G401 (cell line): ENCODE results near the gene CFLAR. TPM values are rescaled to one million over a fixed set of nuclear protein-coding genes. Genes with fewer than 3 reads are reported as not detected.
"Not testable (repeated sequence)": the region's sequence is repeated elsewhere in the genome, so short reads cannot be mapped to it uniquely, and the experiment has no call there.

Experiments
- DNase-seq: peaks from one replicate; pipeline ENCODE4 v3.0.0-alpha.2; 2015; ENCODE audit warnings: low spot score
- in situ Hi-C: cut with HindIII; loops from 2 replicates; pipeline ENCODE4 v1.10.0; 2016; ENCODE audit warnings: low sequenced_read_pairs, mixed read lengths
- total RNA-seq: library from RNA; depleted of rRNA; stranded (reverse); fragments of >200 nt; shearing (Covaris generic); gene quantifications from 2 replicates; pipeline ENCODE4 v1.2.3, GENCODE V29; 2014

The CFLAR gene
- total RNA-seq, 1 experiment from 2014 or later = 17.9 TPM

DNA sequence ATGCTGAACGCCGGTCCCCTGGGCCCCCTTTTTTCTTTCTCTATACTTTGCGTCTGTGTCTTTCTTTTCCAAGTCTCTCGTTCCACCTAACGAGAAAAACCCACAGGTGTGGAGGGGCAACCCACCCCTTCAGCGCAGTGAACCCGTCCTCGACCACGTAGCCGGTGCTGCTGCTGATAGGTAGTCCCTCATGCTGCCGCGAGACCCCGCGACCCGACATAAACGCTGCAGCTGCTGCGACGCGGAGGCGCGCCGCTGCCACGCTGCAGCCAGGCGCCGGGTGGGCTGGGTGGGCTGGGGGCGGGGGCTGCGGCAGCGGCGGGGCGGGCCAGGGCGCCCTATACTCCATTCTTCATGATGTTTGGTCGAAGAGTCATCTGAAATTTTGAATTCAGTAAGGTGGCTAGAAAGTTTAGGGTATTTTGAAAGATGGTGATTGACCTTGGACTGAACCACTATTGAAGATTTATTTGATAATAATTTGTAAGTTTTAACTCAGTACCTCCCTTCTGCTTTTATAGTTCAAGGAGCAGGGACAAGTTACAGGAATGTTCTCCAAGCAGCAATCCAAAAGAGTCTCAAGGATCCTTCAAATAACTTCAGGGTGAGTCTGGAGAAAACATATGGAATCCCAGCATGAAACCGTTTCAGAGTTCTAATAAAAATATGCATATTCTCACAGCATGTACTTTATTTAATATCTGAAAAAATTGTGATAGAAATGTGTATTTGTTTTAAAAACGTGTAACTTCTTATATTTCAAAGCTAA lies 24.1 kb downstream of the CFLAR start:
- in situ Hi-C loops = no loop called here
- DNase-seq = no peak

DNA sequence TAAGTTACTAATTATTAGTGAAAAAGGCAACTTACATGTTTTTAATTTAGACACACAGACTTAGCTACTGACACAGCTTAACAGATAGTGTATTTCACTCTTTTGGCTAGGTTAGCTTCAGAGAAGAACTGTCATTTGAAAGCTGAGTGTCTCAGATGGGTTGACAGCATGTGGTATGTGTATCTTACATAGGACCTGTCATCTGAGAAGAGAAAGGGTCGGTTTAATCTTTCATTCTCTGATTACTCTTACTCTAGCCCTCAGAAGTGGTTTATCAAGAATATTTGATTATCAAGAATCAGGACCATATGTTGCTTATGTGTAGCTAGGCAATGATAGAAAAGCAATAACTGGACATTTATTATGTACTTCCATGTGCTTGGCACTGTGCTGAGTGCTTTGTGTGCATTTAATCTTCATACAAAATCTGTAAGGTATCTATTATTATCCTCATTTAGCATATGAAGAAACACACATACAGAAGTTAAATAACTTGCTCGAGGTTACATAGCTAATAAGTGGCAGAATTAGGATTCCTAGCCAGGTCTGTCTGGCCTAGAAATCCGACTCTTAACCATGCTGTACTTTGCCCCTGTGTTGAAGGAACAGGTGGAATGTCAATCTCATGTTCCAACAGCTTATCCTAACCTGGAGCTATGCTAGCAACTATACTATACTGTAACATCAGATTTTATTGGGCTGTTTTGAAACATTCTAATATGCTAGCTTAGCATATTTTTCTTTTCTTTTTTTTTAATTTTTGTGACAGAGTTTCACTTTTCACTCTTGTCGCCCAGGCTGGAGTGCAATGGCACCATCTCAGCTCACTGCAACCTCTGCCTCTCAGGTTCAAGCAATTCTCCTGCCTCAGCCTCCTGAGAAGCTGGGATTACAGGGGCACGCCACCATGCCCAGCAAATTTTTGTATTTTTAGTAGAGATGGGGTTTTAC lies 28.4 kb downstream of the CFLAR start:
- in situ Hi-C loops = no loop called here
- DNase-seq = no peak

DNA sequence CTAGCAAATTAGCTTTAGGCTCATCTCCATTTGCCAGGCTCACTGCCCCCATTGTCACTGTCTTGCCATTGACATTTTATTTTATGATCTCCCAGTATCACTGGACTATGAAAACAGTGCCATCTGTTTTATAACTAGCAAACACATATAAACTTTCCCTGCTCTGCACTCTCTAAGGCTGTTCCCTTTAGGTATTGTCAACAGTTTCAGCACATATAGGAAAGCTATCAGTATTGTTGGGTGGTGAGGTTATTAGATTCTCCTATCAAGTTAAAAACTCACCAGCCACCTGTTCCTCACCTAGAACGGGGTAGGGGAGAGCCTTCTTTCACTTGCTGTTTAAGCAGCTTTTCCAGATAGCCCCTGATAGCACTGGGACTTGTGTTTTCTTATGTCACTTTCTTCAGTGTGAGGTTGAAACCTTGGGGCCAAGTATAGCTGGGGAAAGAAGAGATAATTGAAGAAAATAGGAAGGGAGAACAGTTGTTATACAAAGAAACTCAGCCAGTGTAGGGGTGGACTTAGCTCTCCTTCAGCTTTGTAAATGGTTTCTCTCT lies 32.5 kb downstream of the CFLAR start:
- DNase-seq = no peak
- in situ Hi-C loops = no loop called here

DNA sequence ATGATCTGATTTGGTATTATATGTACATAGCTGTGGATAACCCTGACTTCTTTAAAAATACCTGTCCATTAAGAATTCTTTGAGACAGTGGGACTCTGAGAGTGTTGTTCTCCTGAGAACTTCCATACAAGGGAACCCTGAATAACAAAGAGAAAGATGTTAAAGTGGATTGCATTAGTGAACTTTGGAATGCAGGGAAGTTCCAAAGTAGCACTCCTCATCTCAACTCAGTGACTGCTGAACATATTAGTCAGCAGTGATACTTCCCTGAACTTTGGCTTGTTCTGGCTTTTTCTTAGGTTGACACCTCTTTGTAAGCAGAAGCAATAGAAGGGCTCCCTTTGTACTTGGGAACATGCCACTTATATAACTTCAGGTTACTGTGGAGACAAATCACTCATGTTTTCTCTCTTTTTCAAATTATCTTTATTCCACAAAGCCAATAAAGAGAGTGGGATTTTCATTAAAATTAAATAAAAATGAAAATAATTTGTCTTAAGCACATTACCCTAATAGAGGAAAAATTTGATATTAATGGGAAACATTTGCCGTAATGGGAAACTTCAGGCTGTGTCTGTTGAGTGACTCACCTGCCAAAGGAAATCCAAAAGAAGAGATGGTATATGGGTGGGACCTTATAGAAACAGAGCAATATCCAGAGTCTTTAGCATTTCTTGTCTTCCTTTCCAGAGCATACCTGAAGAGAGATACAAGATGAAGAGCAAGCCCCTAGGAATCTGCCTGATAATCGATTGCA lies 33.3 kb downstream of the CFLAR start:
- in situ Hi-C loops = no loop called here
- DNase-seq = no peak

DNA sequence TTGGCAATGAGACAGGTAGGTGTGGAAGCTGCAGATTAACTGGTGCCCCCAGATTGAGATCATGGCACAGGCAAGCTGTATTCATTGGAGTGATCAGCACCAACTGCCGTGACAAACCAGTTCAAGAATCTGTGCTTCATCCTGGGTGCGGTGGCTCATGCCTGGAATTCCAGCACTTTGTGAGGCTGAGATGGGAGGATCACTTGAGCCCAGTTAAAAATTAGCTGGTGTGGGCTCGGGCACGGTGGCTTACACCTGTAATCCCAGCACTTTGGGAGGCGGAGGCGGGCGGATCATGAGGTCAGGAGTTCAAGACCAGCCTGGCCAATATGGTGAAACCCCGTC lies 33.8 kb downstream of the CFLAR start:
- in situ Hi-C loops, DNase-seq: not testable (repeated sequence)

- in situ Hi-C loops = no loop called here
- DNase-seq = no peak
These were observed 34.6 kb downstream of the CFLAR start for GRCh38 chr2:201150454-201151020.

DNA sequence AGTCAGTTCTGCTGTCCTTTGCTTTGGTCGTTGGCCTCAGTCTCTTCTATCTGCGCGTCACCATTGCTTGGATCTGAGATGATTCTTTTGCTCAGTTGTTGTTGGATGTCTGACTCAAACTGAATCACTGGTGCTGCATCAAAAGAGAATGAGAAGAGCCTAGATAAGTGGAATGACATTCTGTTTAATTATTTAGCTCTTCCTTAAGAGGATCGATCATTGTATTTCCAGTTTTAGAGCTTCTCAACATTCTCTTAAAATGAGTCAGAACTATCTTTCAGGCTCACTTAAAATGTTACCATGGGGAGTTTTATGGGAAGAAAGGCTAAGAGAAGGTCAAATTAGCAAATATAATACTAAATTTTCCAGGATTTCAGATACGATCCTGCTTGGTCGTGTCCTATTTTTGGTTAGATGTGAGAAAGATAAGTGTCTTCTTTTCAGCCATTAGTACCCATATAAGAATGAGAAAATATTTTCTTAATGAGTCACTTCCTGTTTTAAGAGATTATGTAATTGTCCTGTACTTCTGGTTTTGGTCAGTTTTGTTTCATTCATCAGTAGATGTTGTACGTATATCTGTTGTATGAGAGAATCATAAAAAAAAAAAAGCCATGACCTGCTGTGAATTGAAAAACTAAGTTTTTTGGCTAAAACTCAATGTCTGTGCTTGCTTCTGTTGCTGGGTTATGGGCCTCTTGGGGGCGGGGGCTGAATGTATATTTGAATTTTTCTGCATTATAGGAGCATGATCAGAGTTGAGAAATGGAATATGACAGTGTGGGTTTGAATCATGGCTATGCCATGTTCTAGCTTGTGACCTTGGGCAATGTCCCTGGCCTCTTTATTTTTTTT lies 35.4 kb downstream of the CFLAR start:
- in situ Hi-C loops = no loop called here
- no peak for DNase-seq

DNA sequence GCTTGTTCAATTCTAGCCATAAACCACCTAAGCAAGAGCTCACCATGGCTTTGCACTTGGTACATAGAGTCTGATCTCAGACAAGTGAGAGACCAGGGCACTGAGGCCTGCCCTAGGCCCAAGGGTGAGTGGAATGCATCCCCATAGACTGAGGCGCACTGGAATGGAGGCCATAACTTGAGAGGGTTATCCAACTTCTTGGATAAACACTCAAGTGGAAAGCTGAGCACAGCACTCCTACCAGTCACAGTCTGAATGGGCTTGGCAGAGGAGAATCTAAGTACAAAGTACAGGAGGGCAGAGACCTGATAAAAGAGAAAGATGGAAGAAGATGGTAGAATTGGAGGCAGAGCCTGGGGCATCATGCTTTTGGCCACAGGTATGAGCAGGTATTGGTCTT lies 36.6 kb downstream of the CFLAR start:
- in situ Hi-C loops = no loop called here

GRCh38 chr2:201152999-201153815 lies 37.2 kb downstream of the CFLAR start:
- in situ Hi-C loops = no loop called here
- DNase-seq = no peak

More for the DNA sequence above, 36.6 kb downstream of the CFLAR start:
- no peak for DNase-seq

- in situ Hi-C loops = no loop called here
- DNase-seq = no peak
These were observed 38.8 kb downstream of the CFLAR start for GRCh38 chr2:201154615-201155399.

DNA sequence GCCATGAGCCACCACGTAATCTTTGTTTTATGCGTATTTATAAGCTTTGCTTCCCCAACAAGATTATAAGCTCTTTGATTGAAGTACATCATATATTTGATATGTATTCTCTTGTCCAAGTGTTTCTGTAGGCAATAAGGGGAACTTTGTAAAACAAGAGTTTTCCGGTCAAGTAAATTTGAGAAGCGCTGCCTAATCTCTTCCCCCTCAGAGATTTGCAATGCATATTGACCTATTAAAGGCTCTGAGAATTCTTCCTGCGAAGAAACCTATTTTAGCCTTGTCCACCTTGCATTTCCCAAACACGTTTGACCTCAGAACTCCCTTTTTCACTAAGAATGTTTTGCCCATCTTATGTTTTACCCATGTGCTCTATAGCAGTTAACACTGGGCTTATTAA lies 40.1 kb downstream of the CFLAR start:
- in situ Hi-C loops = no loop called here
- no peak for DNase-seq

- DNase-seq = no peak
- in situ Hi-C loops = no loop called here
These were observed 40.7 kb downstream of the CFLAR start for GRCh38 chr2:201156640-201157039.

GRCh38 chr2:201157694-201158093 lies 41.7 kb downstream of the CFLAR start:
- no peak for DNase-seq
- in situ Hi-C loops = no loop called here

- peak; percentile 76 for DNase-seq
- in situ Hi-C loops = no loop called here
These were observed 42.4 kb downstream of the CFLAR start for GRCh38 chr2:201158111-201158929.

- no peak for DNase-seq
- in situ Hi-C loops = no loop called here
These were observed 48.2 kb downstream of the CFLAR start for GRCh38 chr2:201164166-201164565.

DNA sequence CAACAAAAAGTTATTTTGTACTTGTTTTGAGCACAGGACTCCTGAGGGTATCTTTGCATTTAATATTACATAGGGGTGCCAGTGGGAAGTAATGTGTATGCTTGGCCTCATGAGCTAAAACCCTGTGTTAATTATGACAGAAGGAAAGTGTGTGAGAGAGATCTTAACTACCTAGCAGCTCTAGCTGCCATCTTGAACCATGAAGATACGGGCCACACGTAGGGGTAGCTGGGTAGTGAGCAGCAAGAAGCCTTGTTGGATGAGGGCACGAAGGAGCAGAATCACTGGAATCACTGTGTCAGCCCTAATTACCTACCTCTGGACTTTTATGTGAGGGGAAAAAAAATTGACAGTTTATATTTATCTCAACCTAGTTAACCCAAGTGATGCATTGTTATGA lies 51.6 kb downstream of the CFLAR start:
- in situ Hi-C loops = no loop called here

More for the DNA sequence above, 51.6 kb downstream of the CFLAR start:
- no peak for DNase-seq
